Thoracic aorta (tissue), 2 donors: ENCODE results near the gene PPP4R3B. TPM values are rescaled to one million over a fixed set of nuclear protein-coding genes. Genes with fewer than 3 reads are reported as not detected.
"Not testable (repeated sequence)": the region's sequence is repeated elsewhere in the genome, so short reads cannot be mapped to it uniquely, and the experiment has no call there.

ENCODE experiments used
- ATAC-seq: fragments of 150-250 bp; one replicate; pipeline ENCODE4 v1.8.0; 2017; ENCODE audit warnings: low read depth; ENCODE audit not compliant: insufficient number of reproducible peaks, low FRiP score
- DNase-seq: peaks from one replicate; pipeline ENCODE4 v3.0.0-alpha.2; 2020; ENCODE audit warnings: low spot score
- H3K27ac ChIP-seq, 2 donors: fragments of 200-600 bp; sonication (generic); 1 replicate in 1 of 2; 2 replicates in 1 of 2; pipeline ENCODE4 v1.5.1; 2016; ENCODE audit warnings: mild to moderate bottlenecking in 2 of 2, moderate library complexity in 2 of 2
- H3K27me3 ChIP-seq: fragments of 200-600 bp; sonication (generic); replicated peaks from 2 replicates; pipeline ENCODE4 v1.6.0; 2016; ENCODE audit warnings: mild to moderate bottlenecking; ENCODE audit not compliant: insufficient read depth
- H3K36me3 ChIP-seq: fragments of 200-600 bp; sonication (generic); one replicate; pipeline ENCODE4 v1.5.1; 2016
- H3K4me1 ChIP-seq, 2 donors: fragments of 200-600 bp; sonication (generic); 1 replicate in 1 of 2; 2 replicates in 1 of 2; pipeline versions ENCODE4 v1.5.1 to v1.6.0; 2016; ENCODE audit warnings: low read depth in 2 of 2, mild to moderate bottlenecking in 1 of 2; ENCODE audit not compliant: control insufficient read depth in 1 of 2
- H3K4me3 ChIP-seq: fragments of 200-600 bp; sonication (generic); 2 replicates; pipeline ENCODE4 v1.5.1; 2016; ENCODE audit warnings: mild to moderate bottlenecking
- H3K9me3 ChIP-seq: fragments of 200-600 bp; sonication (generic); 2 replicates; pipeline ENCODE4 v1.5.1; 2016
- total RNA-seq, 2 donors: library from RNA; depleted of rRNA; stranded (reverse); fragments of >200 nt; gene quantifications; one replicate each; pipeline versions ENCODE4 v1.1.0 to v1.2.3, GENCODE V29; 2016
- TF ChIP-seq, protein P1 (sequence below): fragments of 200-600 bp; sonication (generic); IDR thresholded peaks from one replicate; pipeline ENCODE4 v1.5.1; 2019; ENCODE audit warnings: antibody characterized with exemption

Gene PPP4R3B
- total RNA-seq, 2 donors from 2014 or later, result 41.2 to 69.6 TPM

DNA sequence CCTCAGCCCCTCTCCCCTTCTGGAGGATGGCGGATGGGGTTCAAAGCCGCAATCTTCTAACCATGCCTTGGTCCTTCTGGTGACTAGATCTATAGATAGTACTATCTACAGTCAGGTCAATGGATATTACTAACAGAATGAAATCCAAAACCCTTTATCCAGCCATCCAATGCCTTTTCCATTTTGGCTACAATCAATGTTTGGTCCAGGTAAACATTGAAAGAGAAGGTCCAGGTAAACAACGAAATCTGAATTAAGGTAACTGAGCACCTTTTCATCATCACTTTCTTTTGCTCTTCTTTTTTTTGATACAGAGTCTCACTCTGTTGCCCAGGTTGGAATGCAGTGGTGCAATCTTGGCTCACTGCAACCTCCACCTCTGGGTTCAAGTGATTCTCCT, 9.7 kb downstream of the PPP4R3B start:
- Histone ChIP-seq H3K4me1 (peaks cover 16 to 23% of the 10 kb centered on the region in 2 donors), H3K4me3 (no peak overlapping the region), H3K9me3 (no peaks in the 10 kb centered on the region), H3K27me3 (no peaks in the 10 kb centered on the region), H3K36me3 (peaks cover 7% of the 10 kb centered on the region), H3K27ac (no peak overlapping the region)
- ATAC-seq, result no peak
- TF ChIP-seq, protein P1, sequence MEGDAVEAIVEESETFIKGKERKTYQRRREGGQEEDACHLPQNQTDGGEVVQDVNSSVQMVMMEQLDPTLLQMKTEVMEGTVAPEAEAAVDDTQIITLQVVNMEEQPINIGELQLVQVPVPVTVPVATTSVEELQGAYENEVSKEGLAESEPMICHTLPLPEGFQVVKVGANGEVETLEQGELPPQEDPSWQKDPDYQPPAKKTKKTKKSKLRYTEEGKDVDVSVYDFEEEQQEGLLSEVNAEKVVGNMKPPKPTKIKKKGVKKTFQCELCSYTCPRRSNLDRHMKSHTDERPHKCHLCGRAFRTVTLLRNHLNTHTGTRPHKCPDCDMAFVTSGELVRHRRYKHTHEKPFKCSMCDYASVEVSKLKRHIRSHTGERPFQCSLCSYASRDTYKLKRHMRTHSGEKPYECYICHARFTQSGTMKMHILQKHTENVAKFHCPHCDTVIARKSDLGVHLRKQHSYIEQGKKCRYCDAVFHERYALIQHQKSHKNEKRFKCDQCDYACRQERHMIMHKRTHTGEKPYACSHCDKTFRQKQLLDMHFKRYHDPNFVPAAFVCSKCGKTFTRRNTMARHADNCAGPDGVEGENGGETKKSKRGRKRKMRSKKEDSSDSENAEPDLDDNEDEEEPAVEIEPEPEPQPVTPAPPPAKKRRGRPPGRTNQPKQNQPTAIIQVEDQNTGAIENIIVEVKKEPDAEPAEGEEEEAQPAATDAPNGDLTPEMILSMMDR, result no peak
- no peak for DNase-seq

DNA sequence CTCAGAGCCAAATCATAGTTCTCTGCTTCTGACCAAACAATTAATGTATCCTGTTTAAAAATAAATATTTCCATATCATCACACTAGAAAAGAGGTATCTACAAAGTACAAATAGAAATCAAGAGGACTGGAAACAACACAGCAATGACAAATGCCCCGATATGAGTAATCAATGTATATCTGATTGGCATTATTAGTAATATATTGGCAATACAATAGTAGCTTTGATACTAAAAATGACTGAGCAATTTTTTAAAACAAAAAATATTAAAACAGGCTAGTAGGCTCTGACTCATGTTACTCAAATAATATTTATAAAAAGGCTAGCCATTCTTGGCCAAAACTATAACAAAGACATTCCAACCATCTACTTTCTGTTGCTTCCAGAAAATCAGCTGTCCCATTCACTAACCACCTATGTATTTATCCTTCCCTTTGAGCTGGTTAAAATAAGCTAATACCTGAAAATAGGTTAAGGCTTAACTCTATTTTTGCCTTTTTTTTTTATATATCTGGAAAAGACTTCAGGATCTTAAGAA, 13.3 kb downstream of the PPP4R3B start:
- DNase-seq, result no peak
- H3K27ac ChIP-seq, result peak overlapping the region; percentile 8 to 61
- no peaks in the 10 kb centered on the region for H3K9me3 ChIP-seq
- peaks cover 5% of the 10 kb centered on the region for H3K36me3 ChIP-seq
- peak overlapping the region; percentile 0 for H3K4me3 ChIP-seq
- peaks cover 16% of the 10 kb centered on the region in 2 donors for H3K4me1 ChIP-seq
- TF ChIP-seq, protein P1, result no peak
- H3K27me3 ChIP-seq, result no peaks in the 10 kb centered on the region
- no peak for ATAC-seq

DNA sequence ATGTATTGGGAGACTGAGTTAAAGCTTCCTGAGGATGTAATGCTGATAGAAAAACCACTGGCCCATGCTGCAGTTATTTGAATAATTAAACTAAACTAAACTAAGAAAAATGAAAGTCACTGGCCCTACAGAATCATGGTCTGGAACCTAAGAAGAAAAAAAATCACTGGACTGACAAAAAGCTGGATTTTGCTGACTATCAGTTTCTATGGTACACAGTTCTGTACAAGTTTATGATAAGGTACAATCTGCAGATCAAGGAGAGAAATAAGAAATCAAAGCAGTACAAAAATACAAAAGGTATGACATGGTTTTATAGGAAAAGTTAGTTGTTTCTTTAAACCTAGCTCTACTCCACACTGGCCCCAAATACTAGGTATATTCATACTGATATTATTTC, 15.6 kb downstream of the PPP4R3B start:
- Histone ChIP-seq H3K27me3 (no peaks in the 10 kb centered on the region), H3K27ac (no peak overlapping the region)
- TF ChIP-seq, protein P1, result no peak

DNA sequence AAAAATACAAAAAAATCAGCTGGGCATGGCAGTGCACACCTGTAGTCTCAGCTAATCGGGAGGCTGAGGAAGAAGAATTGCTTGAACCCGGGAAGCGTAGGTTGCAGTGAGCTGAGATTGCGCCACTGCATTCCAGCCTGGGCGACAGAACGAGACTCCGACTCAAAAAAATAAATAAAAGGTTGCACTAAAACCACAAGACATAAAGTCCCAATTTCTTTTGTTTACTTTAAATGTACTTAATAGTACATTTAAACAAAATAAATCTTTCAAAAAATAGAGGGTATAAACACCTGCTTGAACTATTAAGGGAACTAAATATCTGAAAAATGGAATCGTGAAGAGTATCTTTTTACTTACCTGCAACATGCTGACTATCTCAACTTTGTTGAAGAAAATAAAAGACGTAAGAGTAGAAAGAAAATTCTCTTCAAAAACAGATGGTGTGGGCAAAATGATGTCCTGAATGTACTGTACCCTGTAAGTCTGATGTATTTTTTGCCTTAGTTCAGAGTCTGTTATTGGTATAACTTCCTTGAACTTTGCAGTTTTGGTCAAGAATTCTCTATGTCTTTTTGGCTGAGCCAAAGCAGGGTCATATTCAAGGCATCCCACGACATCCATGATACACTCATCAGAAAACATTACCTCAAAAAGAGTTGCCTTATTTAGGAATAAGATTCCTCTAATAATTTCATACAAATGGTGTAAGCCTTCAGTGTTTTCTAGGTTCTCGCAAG, 19.2 kb downstream of the PPP4R3B start:
- Histone ChIP-seq H3K9me3 (no peaks in the 10 kb centered on the region), H3K4me3 (no peak overlapping the region), H3K36me3 (peaks cover 11% of the 10 kb centered on the region), H3K27me3 (no peaks in the 10 kb centered on the region), H3K27ac (no peak overlapping the region), H3K4me1 (peaks cover 0 to 6% of the 10 kb centered on the region in 2 donors)
- ATAC-seq (no peak), DNase-seq (no peak)
- TF ChIP-seq, protein P1, result no peak

More for the DNA sequence above, 15.6 kb downstream of the PPP4R3B start:
- ATAC-seq (no peak), DNase-seq (no peak)
- Histone ChIP-seq H3K36me3 (peaks cover 10% of the 10 kb centered on the region), H3K4me1 (peaks cover 16% of the 10 kb centered on the region in 2 donors), H3K9me3 (no peaks in the 10 kb centered on the region), H3K4me3 (no peak overlapping the region)

DNA sequence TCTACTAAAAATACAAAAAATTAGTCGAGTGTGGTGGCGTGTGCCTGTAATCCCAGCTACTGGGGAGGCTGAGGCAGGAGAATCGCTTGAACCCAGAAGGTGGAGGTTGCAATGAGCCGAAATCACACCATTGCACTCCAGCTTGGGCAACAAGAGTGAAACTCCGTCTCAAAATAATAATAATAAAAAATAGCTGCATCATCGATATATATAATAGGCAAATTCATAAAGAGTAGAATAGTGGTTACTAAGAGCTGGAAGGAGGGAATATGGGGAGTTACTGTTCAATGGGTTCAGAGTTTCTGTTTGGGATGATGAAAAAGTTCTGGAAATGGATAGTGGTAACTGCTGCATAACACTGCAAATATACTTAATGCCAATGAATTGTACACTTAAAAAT, 20.6 kb downstream of the PPP4R3B start:
- not testable (repeated sequence) for ATAC-seq, H3K27ac ChIP-seq, H3K4me1 ChIP-seq, H3K36me3 ChIP-seq, H3K4me3 ChIP-seq, H3K9me3 ChIP-seq, DNase-seq, H3K27me3 ChIP-seq
